Chondrocyte (in vitro differentiated cells): Measurements from ENCODE around the gene OR10J1. TPM values are rescaled to one million over a fixed set of nuclear protein-coding genes. Genes with fewer than 3 reads are reported as not detected.

Experiments
- DNase-seq: peaks from one replicate; pipeline ENCODE4 v3.0.0; 2021; ENCODE audit warnings: mixed read lengths, low spot score
- H3K27ac Mint-ChIP-seq: one replicate; pipeline ENCODE4 v1.8.0; 2021; ENCODE audit warnings: mild to moderate bottlenecking, moderate library complexity, mixed read lengths; ENCODE audit not compliant: unreplicated experiment
- H3K27me3 Mint-ChIP-seq: 2 replicates; pipeline ENCODE4 v1.8.0; 2021; ENCODE audit warnings: low read depth, mixed read lengths
- H3K36me3 Mint-ChIP-seq: 2 replicates; pipeline ENCODE4 v1.8.0; 2021; ENCODE audit warnings: low read depth, mixed read lengths
- H3K4me1 Mint-ChIP-seq: 2 replicates; pipeline ENCODE4 v1.8.0; 2021; ENCODE audit warnings: low read depth, mild to moderate bottlenecking, mixed read lengths
- H3K4me3 Mint-ChIP-seq: one replicate; pipeline ENCODE4 v1.8.0; 2021; ENCODE audit warnings: mild to moderate bottlenecking, moderate library complexity, mixed read lengths; ENCODE audit not compliant: unreplicated experiment
- H3K9me3 Mint-ChIP-seq: 2 replicates; pipeline ENCODE4 v1.8.0; 2021; ENCODE audit warnings: low read depth, mixed read lengths
- total RNA-seq: library from RNA; stranded (reverse); gene quantifications from 3 replicates; pipeline ENCODE4 v1.2.1, GENCODE V29; 2021
- TF ChIP-seq, protein P1 (sequence below): fragments of 200-600 bp; sonication (generic); IDR thresholded peaks from 2 replicates; pipeline ENCODE4 v1.5.0; 2021; ENCODE audit warnings: antibody characterized with exemption, mild to moderate bottlenecking, moderate library complexity

OR10J1 gene
- total RNA-seq, 1 donor from 2014 or later = not detected

DNA sequence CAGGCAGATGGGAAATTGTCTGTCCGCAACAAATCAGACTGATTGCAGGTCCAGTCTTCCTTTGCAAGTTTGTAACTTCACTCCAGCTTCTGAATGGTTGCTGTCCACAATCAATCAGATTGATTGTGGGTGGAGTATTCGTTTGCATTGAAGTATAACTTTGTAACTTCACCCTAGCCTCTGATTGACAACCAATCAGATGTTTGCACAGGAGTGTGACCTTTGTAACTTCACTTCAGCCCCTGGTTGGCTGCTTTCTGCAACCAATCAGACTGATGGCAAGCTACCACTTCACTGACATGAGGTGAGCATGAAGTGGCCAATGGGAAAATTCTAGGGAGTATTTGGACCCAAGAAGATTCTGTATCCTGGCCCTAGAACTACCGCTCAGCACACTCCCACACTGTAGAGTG lies 25.7 kb downstream of the OR10J1 start:
- DNase-seq = no peak
- H3K36me3 Mint-ChIP-seq = peaks cover 3% of the 10 kb centered on the region
- H3K4me3 Mint-ChIP-seq = no peak overlapping the region
- no peaks in the 10 kb centered on the region for H3K4me1 Mint-ChIP-seq
- peaks cover 5% of the 10 kb centered on the region for H3K27me3 Mint-ChIP-seq
- peaks cover 32% of the 10 kb centered on the region for H3K9me3 Mint-ChIP-seq
- H3K27ac Mint-ChIP-seq = no peak overlapping the region
- TF ChIP-seq, protein P1, sequence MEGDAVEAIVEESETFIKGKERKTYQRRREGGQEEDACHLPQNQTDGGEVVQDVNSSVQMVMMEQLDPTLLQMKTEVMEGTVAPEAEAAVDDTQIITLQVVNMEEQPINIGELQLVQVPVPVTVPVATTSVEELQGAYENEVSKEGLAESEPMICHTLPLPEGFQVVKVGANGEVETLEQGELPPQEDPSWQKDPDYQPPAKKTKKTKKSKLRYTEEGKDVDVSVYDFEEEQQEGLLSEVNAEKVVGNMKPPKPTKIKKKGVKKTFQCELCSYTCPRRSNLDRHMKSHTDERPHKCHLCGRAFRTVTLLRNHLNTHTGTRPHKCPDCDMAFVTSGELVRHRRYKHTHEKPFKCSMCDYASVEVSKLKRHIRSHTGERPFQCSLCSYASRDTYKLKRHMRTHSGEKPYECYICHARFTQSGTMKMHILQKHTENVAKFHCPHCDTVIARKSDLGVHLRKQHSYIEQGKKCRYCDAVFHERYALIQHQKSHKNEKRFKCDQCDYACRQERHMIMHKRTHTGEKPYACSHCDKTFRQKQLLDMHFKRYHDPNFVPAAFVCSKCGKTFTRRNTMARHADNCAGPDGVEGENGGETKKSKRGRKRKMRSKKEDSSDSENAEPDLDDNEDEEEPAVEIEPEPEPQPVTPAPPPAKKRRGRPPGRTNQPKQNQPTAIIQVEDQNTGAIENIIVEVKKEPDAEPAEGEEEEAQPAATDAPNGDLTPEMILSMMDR = no peak

DNA sequence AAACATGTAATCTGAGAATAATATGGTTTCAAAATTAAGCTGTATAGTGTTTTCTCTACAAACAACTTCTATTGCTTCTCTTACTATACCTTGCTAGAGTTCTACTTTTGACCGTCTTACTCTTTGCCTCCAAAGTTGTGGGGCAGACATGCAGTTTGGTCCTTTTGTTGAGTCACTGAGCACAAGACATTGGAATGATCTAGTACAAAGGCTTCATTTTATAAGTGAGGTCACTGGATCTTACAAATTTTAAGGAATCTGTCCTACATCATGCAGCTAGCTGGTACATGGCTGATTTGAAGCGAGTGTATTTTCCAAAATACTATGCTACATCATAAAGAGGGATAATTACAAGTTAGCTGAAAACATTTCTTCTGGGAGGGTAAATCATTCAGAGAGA lies 28.8 kb downstream of the OR10J1 start:
- Mint-ChIP-seq H3K9me3 (peaks cover 7% of the 10 kb centered on the region), H3K36me3 (no peaks in the 10 kb centered on the region), H3K27ac (no peak overlapping the region), H3K4me3 (no peak overlapping the region), H3K4me1 (no peaks in the 10 kb centered on the region), H3K27me3 (peaks cover 7% of the 10 kb centered on the region)
- DNase-seq = no peak
- TF ChIP-seq, protein P1 = no peak

DNA sequence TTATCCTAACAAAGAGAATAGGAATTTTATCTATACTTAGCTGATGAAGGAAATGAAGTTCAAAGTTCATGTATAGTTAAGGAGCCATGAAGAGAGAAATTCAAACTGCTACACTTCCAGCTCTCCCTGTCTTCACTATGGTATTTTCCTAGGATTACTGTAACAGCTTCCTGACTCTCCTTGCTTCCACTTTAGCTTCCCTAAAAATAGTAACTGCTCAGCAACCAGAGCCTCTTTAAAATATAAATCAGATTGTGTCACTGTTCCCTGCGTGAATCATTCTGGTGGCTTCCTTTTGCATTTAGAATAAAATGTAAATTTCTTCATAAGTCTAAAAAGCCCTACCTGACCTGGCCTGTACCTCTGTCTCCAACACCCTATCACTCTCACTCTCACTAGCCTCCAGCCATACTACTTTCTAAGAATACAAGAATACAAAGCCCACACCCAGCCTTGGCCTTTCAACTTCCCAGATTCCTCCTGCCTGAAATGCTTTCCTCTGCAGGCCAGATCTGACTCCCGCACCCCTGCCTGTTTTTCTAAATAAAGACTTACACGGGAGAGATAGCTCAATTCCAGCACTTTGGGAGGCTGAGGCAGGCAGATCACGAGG lies 30.5 kb downstream of the OR10J1 start:
- H3K9me3 Mint-ChIP-seq = peaks cover 2% of the 10 kb centered on the region
- H3K36me3 Mint-ChIP-seq = no peaks in the 10 kb centered on the region
- no peaks in the 10 kb centered on the region for H3K4me1 Mint-ChIP-seq
- H3K4me3 Mint-ChIP-seq = no peak overlapping the region
- H3K27ac Mint-ChIP-seq = peak overlapping the region; percentile 8
- peaks cover 7% of the 10 kb centered on the region for H3K27me3 Mint-ChIP-seq
- DNase-seq = no peak
- TF ChIP-seq, protein P1 = no peak

DNA sequence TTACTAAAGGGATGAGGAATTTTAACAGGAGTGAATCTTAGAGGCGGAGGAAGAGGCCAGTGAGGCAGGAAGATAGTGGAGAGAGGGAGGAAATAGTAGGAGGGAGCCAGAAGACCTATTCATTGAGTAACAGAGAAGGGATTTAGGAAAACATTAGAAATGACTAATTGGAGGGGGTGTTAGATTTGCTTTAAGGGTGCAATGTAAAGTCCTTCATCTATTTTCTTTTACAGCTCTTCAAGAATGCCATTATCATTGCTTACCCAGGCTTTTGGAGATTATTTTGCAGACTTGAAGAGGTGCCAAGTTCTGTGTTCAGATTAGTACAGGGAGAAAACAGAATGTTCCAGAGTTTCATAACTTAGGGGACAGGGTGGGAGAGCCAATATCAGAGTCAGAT lies 33.8 kb downstream of the OR10J1 start:
- no peaks in the 10 kb centered on the region for H3K4me1 Mint-ChIP-seq
- no peaks in the 10 kb centered on the region for H3K9me3 Mint-ChIP-seq
- no peak overlapping the region for H3K4me3 Mint-ChIP-seq
- peaks cover 2% of the 10 kb centered on the region for H3K27me3 Mint-ChIP-seq
- no peak for DNase-seq
- no peak overlapping the region for H3K27ac Mint-ChIP-seq
- TF ChIP-seq, protein P1 = no peak
- no peaks in the 10 kb centered on the region for H3K36me3 Mint-ChIP-seq

DNA sequence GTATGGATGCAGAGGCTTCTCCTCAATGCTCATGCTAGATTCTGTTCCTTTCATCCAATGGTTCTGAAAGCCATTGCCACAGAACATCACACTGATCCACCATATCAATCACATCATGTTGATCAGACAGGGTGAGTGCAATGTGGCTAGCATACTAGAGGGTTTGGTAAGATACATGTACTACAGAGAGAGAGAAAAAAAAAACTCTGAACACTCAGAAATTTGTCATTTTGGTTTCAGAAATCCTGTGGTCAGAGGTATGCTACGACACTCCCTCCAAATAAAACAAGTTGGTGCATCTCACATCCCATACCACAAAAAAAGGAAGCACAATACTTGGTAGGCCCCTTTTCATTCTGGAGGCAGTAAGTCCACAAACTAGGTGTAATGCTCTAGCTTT lies 35.4 kb downstream of the OR10J1 start:
- DNase-seq = no peak
- no peak overlapping the region for H3K27ac Mint-ChIP-seq
- no peaks in the 10 kb centered on the region for H3K4me1 Mint-ChIP-seq
- H3K36me3 Mint-ChIP-seq = no peaks in the 10 kb centered on the region
- H3K9me3 Mint-ChIP-seq = no peaks in the 10 kb centered on the region
- peaks cover 2% of the 10 kb centered on the region for H3K27me3 Mint-ChIP-seq
- TF ChIP-seq, protein P1 = no peak
- H3K4me3 Mint-ChIP-seq = no peak overlapping the region
